Gastrocnemius medialis (tissue), 4 donors: ENCODE measurements around the gene CABP7.

Experiments
- CTCF ChIP-seq, 5 experiments: fragments of 450-650 bp in 3 of 5; fragments of 200-600 bp in 2 of 5; sonication (generic) in 2 of 5; IDR thresholded peaks in 4 of 5; conservative IDR thresholded peaks in 1 of 5; 1 replicate in 4 of 5; 2 replicates in 1 of 5; pipeline ENCODE4 v1.5.1; 2016 to 2019; ENCODE audit warnings: antibody characterized with exemption in 5 of 5, mild to moderate bottlenecking in 3 of 5, moderate library complexity in 3 of 5
- POLR2A ChIP-seq, 2 donors: fragments of 450-650 bp; IDR thresholded peaks; one replicate each; pipeline ENCODE4 v1.6.1; 2017; ENCODE audit warnings: antibody characterized with exemption in 2 of 2, mild to moderate bottlenecking in 2 of 2, moderate library complexity in 2 of 2

GRCh38 chr22:29703569-29704195 is 16.1 kb upstream of the CABP7 start:
- TF ChIP-seq CTCF (IDR thresholded peaks at IDR 0.05 in 4 of 5, conservative IDR thresholded peaks at IDR 0.05 in 1 of 5), result no peak
- TF ChIP-seq POLR2A (IDR thresholded peaks at IDR 0.05), result no peak
